ENCODE measurements around the gene HSD17B8. TPM values are rescaled to one million over a fixed set of nuclear protein-coding genes. Genes with fewer than 3 reads are reported as not detected.

The HSD17B8 gene
- total RNA-seq, 4 donors from 2014 or later = 30.2 to 79.4 (median 40.9) TPM

GRCh38 chr6:33198159-33198852, 6.1 kb upstream of the HSD17B8 start:
- peaks cover 43 to 46% of the 10 kb centered on the region in 2 donors for H3K36me3 ChIP-seq
- DNase-seq = no peak

GRCh38 chr6:33198853-33199436, 5.5 kb upstream of the HSD17B8 start:
- DNase-seq = no peak
- Histone ChIP-seq H3K27me3 (no peaks in the 10 kb centered on the region), H3K27ac (peak overlapping the region in 1 of 3 donors; percentile 96), H3K4me1 (peaks cover 27 to 46% of the 10 kb centered on the region in 2 donors), H3K4me3 (replicated peaks in 1 of 3) (peak overlapping the region in 1 of 3 donors; percentile 79), H3K9me3 (no peaks in the 10 kb centered on the region), H3K36me3 (peaks cover 48 to 50% of the 10 kb centered on the region in 2 donors)
- WGBS, 2 donors = 22 to 32% methylated on average over 3 of the region's 3 CpGs
- no peak for TF ChIP-seq CTCF (IDR thresholded peaks at IDR 0.05)
- TF ChIP-seq POLR2A (IDR thresholded peaks at IDR 0.05) = no peak
- intact Hi-C loops (cut with DNase I) = loop anchor here (5.0 kb wide), 1 partner anchor 37 kb away; no protein-coding TSS in a partner anchor

More at GRCh38 chr6:33198159-33198852, 6.1 kb upstream of the HSD17B8 start:
- H3K27me3 ChIP-seq = no peaks in the 10 kb centered on the region
- no peak overlapping the region for H3K27ac ChIP-seq
- no peak overlapping the region for H3K4me3 ChIP-seq (replicated peaks in 1 of 3)
- intact Hi-C loops (cut with DNase I) = loop anchor here (5.0 kb wide), 1 partner anchor 36 kb away; no protein-coding TSS in a partner anchor
- H3K9me3 ChIP-seq = no peaks in the 10 kb centered on the region
- WGBS, 2 donors = 76 to 84% methylated on average over 6 of the region's 6 CpGs
- no peak for TF ChIP-seq CTCF (IDR thresholded peaks at IDR 0.05)
- TF ChIP-seq POLR2A (IDR thresholded peaks at IDR 0.05) = no peak
- peaks cover 23 to 44% of the 10 kb centered on the region in 2 donors for H3K4me1 ChIP-seq

- intact Hi-C loops (cut with DNase I) = loop anchor here (2.0 to 10.0 kb wide), 3 partner anchors 37 to 225 kb away; partner anchors contain the start of gene SYNGAP1
- 2 to 3% methylated on average over 15 to 26 of the region's 26 CpGs for WGBS, 2 donors
- H3K27ac ChIP-seq = peak overlapping the region; percentile 64 to 96 (median 96)
- H3K4me1 ChIP-seq = peaks cover 32 to 50% of the 10 kb centered on the region in 2 donors
- TF ChIP-seq POLR2A (IDR thresholded peaks at IDR 0.05) (no peak), CTCF (IDR thresholded peaks at IDR 0.05) (no peak)
- H3K9me3 ChIP-seq = no peaks in the 10 kb centered on the region
- peak overlapping the region; percentile 41 to 84 (median 79) for H3K4me3 ChIP-seq (replicated peaks in 1 of 3)
- H3K36me3 ChIP-seq = peaks cover 43 to 44% of the 10 kb centered on the region in 2 donors
- no peaks in the 10 kb centered on the region for H3K27me3 ChIP-seq
- DNase-seq = peak; percentile 61 to 70
Measured at GRCh38 chr6:33199687-33200218, 4.7 kb upstream of the HSD17B8 start.

GRCh38 chr6:33200219-33201146, 4.0 kb upstream of the HSD17B8 start, which contains the start of the genes RXRB and SLC39A7:
TSS of gene RXRB (minus strand) at chr6:33200665. CDS start at chr6:33200476, 189 bp downstream.
TSS of gene SLC39A7 (plus strand) at chr6:33200867. CDS start at chr6:33201246, 379 bp downstream.
- TF ChIP-seq POLR2A (IDR thresholded peaks at IDR 0.05) = peak in 1 of 2 donors; percentile 70
- TF ChIP-seq CTCF (IDR thresholded peaks at IDR 0.05) = no peak
- peak; percentile 100 for DNase-seq
- Histone ChIP-seq H3K27me3 (no peaks in the 10 kb centered on the region), H3K27ac (peak within 1 kb of the TSS; percentile 64 to 96 (median 96)), H3K4me1 (peaks cover 38 to 58% of the 10 kb centered on the region in 2 donors), H3K36me3 (peaks cover 36 to 37% of the 10 kb centered on the region in 2 donors), H3K9me3 (no peaks in the 10 kb centered on the region), H3K4me3 (replicated peaks in 1 of 3) (peak within 1 kb of the TSS; percentile 63 to 84 (median 79))
- 0% methylated on average over 36 to 41 of the region's 68 CpGs for WGBS, 2 donors
- intact Hi-C loops (cut with DNase I) = loop anchor here (2.0 to 10.0 kb wide), 2 partner anchors 48 to 224 kb away; partner anchors contain the start of gene SYNGAP1
